ENCODE results near the gene CDKN2B.
"Not testable (repeated sequence)": the region's sequence is repeated elsewhere in the genome, so short reads cannot be mapped to it uniquely, and the experiment has no call there.

Gene CDKN2B

DNA sequence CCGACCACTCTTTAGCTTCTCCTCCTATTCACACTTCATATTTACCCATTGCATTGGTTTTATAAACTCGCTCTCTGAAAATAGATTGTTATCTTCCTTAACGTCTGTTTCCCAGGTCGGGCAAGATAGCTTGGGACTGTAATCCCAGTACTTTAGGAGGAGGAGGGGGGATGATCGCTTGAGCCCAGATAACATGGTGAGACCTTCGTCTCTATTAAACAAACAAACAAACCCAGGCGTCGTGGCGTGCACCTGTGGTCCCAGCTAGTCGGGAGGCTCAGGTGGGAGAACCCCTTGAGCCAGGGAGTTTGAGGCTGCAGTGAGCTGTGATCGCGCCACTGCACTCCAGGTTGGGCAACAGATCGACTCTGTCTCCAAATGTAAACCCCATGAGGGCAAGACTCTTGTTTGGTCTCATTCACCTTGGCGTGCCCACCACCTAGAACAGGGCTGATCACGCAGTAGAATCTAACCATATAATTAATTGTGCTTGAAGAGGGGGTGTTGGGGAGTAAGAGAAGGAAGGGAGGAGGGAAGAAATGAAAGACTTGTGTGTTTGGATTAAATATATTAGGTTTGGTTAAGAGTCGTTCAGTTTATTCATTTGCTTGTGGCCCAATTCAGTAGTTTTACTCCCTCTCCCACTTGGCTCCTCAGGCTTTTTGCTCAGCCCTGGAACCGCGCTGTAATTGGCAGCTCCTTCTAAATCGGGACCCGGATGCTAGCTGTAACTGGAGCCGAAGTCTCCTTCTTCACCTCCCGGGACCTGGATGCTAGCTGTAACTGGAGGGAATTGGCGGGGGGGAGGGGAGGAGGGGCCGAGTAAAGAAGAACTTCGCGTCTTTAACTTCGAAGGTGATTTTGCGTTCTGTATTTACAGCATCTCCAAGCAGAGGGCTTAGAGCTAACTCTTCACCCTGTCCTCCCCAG, 39.8 kb downstream of the CDKN2B start:
- no peak for DNase-seq (ENCODE audit: low read depth)

DNA sequence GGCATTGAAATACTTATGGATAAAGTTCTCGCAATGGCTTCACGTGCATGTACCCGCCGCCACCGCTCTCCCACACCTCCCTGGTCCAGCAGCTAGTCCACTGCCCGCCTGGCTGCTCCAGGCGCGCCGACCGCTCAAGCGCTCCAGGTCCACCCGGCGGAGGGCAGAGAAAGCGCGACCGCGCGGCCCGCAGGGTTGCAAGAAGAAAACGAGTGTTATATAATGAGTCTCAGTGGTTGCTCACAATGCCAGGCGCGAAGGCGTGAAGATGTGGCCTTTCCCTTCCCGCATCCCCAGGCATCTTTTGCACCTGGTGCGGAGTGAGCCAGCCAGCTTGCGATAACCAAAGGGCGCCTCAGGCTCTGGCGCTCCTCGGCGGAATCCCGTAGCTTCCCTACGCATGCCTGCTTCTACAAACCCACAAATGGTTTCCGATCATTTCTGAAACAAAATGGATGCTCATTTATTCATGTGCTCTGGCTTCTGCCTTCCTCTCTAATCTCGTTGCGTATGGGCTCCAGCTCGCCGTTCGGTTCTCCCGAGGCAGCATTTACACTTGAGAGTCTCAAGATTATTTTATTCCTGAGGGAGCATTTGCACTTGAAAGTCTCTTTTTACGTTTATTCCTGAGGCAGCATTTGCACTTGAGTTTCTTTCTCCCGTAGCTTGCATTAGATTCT, 40.6 kb downstream of the CDKN2B start:
- no peak for DNase-seq (ENCODE audit: low read depth)

DNA sequence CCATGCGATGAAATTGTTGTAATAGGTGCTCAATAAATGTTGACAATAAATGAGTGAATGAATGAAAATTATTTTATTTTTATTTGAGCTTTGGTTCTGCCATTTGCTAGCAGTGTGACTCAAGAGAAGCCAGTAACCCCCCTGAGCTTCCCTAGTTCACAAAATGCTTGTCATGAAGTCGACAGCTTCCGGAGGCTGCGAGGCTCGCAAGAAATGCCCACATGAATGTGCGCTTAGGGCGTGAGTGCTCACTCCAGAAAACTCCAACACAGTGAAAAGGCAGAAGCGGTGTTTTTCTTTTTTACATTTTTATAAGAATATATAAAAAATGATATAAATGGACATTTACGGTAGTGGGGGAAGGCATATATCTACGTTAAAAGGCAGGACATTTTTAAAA, 41.4 kb downstream of the CDKN2B start:
- DNase-seq (ENCODE audit: low read depth) = no peak

GRCh38 chr9:21967169-21967568, 41.9 kb downstream of the CDKN2B start:
- no peak for DNase-seq (ENCODE audit: low read depth)

GRCh38 chr9:21966140-21966851, 42.8 kb downstream of the CDKN2B start:
- DNase-seq (ENCODE audit: low read depth) = no peak

- peak; percentile 81 for DNase-seq (ENCODE audit: low read depth)
These were observed 43.6 kb downstream of the CDKN2B start for GRCh38 chr9:21965401-21965951.

- peak; percentile 56 for DNase-seq (ENCODE audit: low read depth)
These were observed 44.1 kb downstream of the CDKN2B start for GRCh38 chr9:21964925-21965385.

- DNase-seq (ENCODE audit: low read depth) = no peak
These were observed 47.5 kb downstream of the CDKN2B start for GRCh38 chr9:21961569-21961968.

GRCh38 chr9:21959268-21959667, 49.8 kb downstream of the CDKN2B start:
- DNase-seq (ENCODE audit: low read depth) = not testable (repeated sequence)

GRCh38 chr9:21958833-21959232, 50.3 kb downstream of the CDKN2B start:
- DNase-seq (ENCODE audit: low read depth) = no peak

Measured in amniotic epithelial cell (primary cell).